ENCODE measurements around the gene PODXL2.
"Not testable (repeated sequence)": the region's sequence is repeated elsewhere in the genome, so short reads cannot be mapped to it uniquely, and the experiment has no call there.

PODXL2 gene

DNA sequence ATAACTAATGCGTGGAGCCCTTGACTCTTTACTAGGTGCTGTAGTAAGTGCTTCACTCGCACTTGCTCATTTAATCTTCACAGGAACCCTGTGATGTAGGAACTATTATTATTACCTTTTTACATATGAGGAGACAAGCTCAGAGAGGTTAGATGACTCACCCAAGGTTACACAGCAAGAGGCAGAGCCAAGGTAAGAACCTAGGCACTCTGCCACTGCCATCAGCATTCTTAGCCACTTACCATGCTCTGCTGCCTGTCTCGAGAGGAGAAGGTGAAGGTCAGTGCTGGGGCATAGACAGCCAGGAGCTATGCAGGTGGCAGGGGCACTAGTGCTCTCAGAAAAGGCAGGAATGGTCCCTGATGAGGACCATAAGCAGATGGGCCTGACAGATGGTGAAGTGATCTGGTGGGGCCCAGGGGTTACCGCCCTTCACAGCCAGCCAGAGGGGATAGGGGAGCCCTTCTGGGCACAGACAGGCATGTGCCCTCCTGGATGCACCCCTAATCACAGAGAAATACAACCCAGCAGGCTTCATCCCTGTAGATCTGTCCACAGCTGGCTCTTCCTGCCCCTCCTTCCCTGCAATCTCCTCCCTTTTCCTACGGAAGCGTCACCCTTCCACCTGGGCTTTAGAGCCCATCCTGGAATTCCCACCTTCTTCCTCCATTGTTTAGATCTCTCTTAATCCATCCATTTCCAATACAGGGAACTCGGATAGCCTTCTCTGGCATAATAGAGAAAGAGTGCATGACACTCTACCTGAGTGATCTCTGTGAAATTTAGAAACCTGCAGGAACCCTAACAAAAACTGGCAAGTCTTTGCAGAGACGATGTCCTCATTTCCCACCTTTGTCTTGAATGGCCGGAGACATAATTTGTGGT lies 70.7 kb downstream of the PODXL2 start:
- Histone ChIP-seq H3K4me1 (ENCODE audit: control insufficient read depth, low read depth, low read length) (no peaks in the 10 kb centered on the region), H3K23ac (ENCODE audit: low read length) (no peak overlapping the region), H3K79me2 (ENCODE audit: control insufficient read depth, insufficient read depth, low read length) (no peaks in the 10 kb centered on the region), H2BK120ac (ENCODE audit: low read depth, low read length) (no peak overlapping the region), H2AK5ac (ENCODE audit: low read length) (no peak overlapping the region), H4K8ac (ENCODE audit: low read depth, low read length) (no peak overlapping the region), H3K18ac (ENCODE audit: low read length) (no peak overlapping the region), H3K36me3 (ENCODE audit: control insufficient read depth, insufficient read depth, low read length) (no peaks in the 10 kb centered on the region), H3K4ac (ENCODE audit: low read depth, low read length) (no peak overlapping the region), H3K56ac (ENCODE audit: low read length) (no peak overlapping the region), H3K4me2 (ENCODE audit: low read length) (no peak overlapping the region), H3K9ac (ENCODE audit: low read length) (no peak overlapping the region), H2BK15ac (replicated peaks; ENCODE audit: low read depth) (no peak overlapping the region), H3K27ac (ENCODE audit: low read depth, low read length) (no peak overlapping the region), H3K27me3 (ENCODE audit: insufficient read depth, low read length, poor library complexity) (no peaks in the 10 kb centered on the region), H3K79me1 (ENCODE audit: low read length) (no peaks in the 10 kb centered on the region), H4K5ac (ENCODE audit: low read length) (no peak overlapping the region), H2BK5ac (ENCODE audit: low read length) (no peak overlapping the region), H3K4me3 (ENCODE audit: low read length) (no peak overlapping the region)
- DNase-seq = no peak
- no CpG with 5 or more reads among the region's 9 CpGs for WGBS (ENCODE audit: extremely low coverage, insufficient coverage, low lambda C conversion rate)

DNA sequence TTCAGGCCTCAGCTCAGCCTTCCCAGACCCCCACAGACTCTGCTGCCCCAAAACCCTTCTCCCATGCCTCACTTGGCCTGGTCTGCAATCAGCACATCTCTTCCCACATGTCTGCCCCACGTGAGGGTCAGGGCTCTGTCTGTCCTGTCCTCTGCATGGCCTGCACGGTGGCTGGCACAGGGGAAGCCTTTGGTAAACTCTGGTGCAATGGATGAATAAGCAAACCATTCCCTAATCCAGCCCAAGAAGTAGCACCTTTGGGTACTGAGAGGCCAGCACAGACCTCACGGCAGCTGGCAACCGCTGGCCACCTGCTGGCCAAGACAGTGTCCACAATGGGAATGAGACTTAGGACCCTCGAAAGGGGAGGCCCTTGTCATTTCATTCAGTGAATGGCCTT lies 71.4 kb downstream of the PODXL2 start:
- no peak overlapping the region for H2BK120ac ChIP-seq (ENCODE audit: low read depth, low read length)
- no peak overlapping the region for H4K5ac ChIP-seq (ENCODE audit: low read length)
- H2BK5ac ChIP-seq (ENCODE audit: low read length) = no peak overlapping the region
- no peak overlapping the region for H2BK15ac ChIP-seq (replicated peaks; ENCODE audit: low read depth)
- no peak overlapping the region for H3K23ac ChIP-seq (ENCODE audit: low read length)
- H2AK5ac ChIP-seq (ENCODE audit: low read length) = no peak overlapping the region
- WGBS (ENCODE audit: extremely low coverage, insufficient coverage, low lambda C conversion rate) = no CpG with 5 or more reads among the region's 5 CpGs
- no peak overlapping the region for H3K9ac ChIP-seq (ENCODE audit: low read length)
- no peaks in the 10 kb centered on the region for H3K4me1 ChIP-seq (ENCODE audit: control insufficient read depth, low read depth, low read length)
- no peak overlapping the region for H3K4ac ChIP-seq (ENCODE audit: low read depth, low read length)
- H3K79me2 ChIP-seq (ENCODE audit: control insufficient read depth, insufficient read depth, low read length) = no peaks in the 10 kb centered on the region
- H3K4me2 ChIP-seq (ENCODE audit: low read length) = no peak overlapping the region
- DNase-seq = no peak
- H3K27ac ChIP-seq (ENCODE audit: low read depth, low read length) = no peak overlapping the region
- no peak overlapping the region for H3K18ac ChIP-seq (ENCODE audit: low read length)
- H4K8ac ChIP-seq (ENCODE audit: low read depth, low read length) = no peak overlapping the region
- no peaks in the 10 kb centered on the region for H3K27me3 ChIP-seq (ENCODE audit: insufficient read depth, low read length, poor library complexity)
- H3K56ac ChIP-seq (ENCODE audit: low read length) = no peak overlapping the region
- H3K4me3 ChIP-seq (ENCODE audit: low read length) = no peak overlapping the region
- no peaks in the 10 kb centered on the region for H3K79me1 ChIP-seq (ENCODE audit: low read length)
- H3K36me3 ChIP-seq (ENCODE audit: control insufficient read depth, insufficient read depth, low read length) = no peaks in the 10 kb centered on the region

DNA sequence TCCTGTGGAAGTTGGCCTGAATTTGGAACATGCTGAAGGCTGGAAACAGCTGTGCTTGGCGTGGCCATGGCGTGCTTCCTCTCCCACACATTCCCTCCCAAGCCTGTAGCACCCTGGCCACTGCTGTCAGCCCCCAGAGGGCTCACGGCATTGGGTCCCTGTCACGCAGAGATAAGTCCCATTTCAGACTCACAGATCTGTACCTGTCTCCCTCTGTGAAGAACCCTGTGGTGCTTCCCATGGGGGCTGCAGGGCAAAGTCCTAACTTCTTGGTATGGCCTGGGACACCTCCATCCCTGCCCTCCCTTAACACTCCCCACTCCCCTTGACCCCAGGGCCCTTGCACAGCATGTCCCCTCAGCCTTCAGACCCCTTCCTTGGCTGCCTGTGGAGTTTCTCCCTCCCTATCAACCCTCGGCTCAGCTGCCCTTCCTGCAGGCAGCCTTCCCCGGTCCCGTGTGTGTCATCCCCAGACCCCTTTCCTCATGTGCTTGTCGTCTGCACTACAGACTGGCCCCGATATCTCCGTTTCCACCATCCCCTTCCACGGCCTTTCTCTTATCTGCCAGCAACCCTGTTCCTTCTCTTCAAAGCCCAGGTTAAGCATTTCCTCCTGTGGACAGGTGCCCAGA lies 72.4 kb downstream of the PODXL2 start:
- Histone ChIP-seq H3K56ac (ENCODE audit: low read length) (no peak overlapping the region), H2AK5ac (ENCODE audit: low read length) (no peak overlapping the region), H3K27ac (ENCODE audit: low read depth, low read length) (no peak overlapping the region), H3K18ac (ENCODE audit: low read length) (no peak overlapping the region), H2BK15ac (replicated peaks; ENCODE audit: low read depth) (no peak overlapping the region), H3K4ac (ENCODE audit: low read depth, low read length) (no peak overlapping the region), H3K4me2 (ENCODE audit: low read length) (no peak overlapping the region), H3K4me1 (ENCODE audit: control insufficient read depth, low read depth, low read length) (no peaks in the 10 kb centered on the region), H3K79me1 (ENCODE audit: low read length) (no peaks in the 10 kb centered on the region), H4K5ac (ENCODE audit: low read length) (no peak overlapping the region), H4K8ac (ENCODE audit: low read depth, low read length) (no peak overlapping the region), H3K36me3 (ENCODE audit: control insufficient read depth, insufficient read depth, low read length) (no peaks in the 10 kb centered on the region), H3K4me3 (ENCODE audit: low read length) (no peak overlapping the region), H2BK120ac (ENCODE audit: low read depth, low read length) (no peak overlapping the region), H3K23ac (ENCODE audit: low read length) (no peak overlapping the region), H3K9ac (ENCODE audit: low read length) (no peak overlapping the region), H3K79me2 (ENCODE audit: control insufficient read depth, insufficient read depth, low read length) (no peaks in the 10 kb centered on the region), H3K27me3 (ENCODE audit: insufficient read depth, low read length, poor library complexity) (no peaks in the 10 kb centered on the region), H2BK5ac (ENCODE audit: low read length) (no peak overlapping the region)
- DNase-seq = no peak
- no CpG with 5 or more reads among the region's 11 CpGs for WGBS (ENCODE audit: extremely low coverage, insufficient coverage, low lambda C conversion rate)

DNA sequence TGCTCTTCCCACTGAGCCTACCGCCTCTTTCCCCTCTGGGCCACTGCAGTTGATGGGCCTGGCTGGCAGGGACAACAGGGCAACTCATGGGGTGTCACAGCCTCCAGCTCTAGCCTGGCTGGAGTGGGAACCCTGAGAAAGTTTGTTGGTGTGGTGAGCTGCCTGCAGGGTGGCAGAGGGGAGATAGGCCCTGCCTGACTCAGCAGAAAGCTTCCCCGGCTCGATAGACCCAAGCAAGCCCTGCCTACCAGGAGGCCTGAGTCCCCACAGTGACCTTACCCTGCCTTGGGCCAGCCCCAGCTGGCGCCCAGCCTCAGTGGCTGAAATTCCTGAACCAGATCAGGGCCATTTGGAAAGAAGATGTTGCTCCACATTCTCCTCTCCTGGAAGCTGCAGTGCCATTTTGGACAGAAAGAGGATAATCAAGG lies 73.2 kb downstream of the PODXL2 start:
- Histone ChIP-seq H3K4ac (ENCODE audit: low read depth, low read length) (no peak overlapping the region), H3K9ac (ENCODE audit: low read length) (no peak overlapping the region), H3K79me1 (ENCODE audit: low read length) (no peaks in the 10 kb centered on the region), H2BK120ac (ENCODE audit: low read depth, low read length) (no peak overlapping the region), H4K8ac (ENCODE audit: low read depth, low read length) (no peak overlapping the region), H3K27me3 (ENCODE audit: insufficient read depth, low read length, poor library complexity) (no peaks in the 10 kb centered on the region), H4K5ac (ENCODE audit: low read length) (no peak overlapping the region), H3K79me2 (ENCODE audit: control insufficient read depth, insufficient read depth, low read length) (no peaks in the 10 kb centered on the region), H3K4me2 (ENCODE audit: low read length) (no peak overlapping the region), H2BK15ac (replicated peaks; ENCODE audit: low read depth) (no peak overlapping the region), H3K4me1 (ENCODE audit: control insufficient read depth, low read depth, low read length) (no peaks in the 10 kb centered on the region), H3K4me3 (ENCODE audit: low read length) (no peak overlapping the region), H3K56ac (ENCODE audit: low read length) (no peak overlapping the region), H3K18ac (ENCODE audit: low read length) (no peak overlapping the region), H3K36me3 (ENCODE audit: control insufficient read depth, insufficient read depth, low read length) (no peaks in the 10 kb centered on the region), H3K27ac (ENCODE audit: low read depth, low read length) (no peak overlapping the region), H2AK5ac (ENCODE audit: low read length) (no peak overlapping the region), H2BK5ac (ENCODE audit: low read length) (no peak overlapping the region), H3K23ac (ENCODE audit: low read length) (no peak overlapping the region)
- DNase-seq = no peak
- WGBS (ENCODE audit: extremely low coverage, insufficient coverage, low lambda C conversion rate) = no CpG with 5 or more reads among the region's 4 CpGs

DNA sequence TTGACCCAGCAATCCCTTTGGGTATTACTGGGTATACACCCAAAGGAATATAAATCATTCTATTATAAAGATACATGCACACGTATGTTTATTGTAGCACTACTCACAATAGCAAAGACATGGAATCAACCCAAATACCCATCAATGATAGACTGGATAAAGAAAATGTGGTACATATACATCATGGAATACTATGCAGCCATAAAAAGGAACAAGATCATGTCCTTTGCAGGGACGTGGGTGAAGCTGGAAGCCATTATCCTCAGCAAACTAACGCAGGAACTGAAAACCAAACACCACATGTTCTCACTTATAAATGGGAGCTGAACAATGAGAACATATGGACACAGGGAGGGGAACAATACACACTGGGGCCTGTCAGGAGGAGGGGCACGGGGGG lies 75.9 kb downstream of the PODXL2 start:
- not testable (repeated sequence) for H3K79me2 ChIP-seq (ENCODE audit: control insufficient read depth, insufficient read depth, low read length); H3K4me2 ChIP-seq (ENCODE audit: low read length); H3K18ac ChIP-seq (ENCODE audit: low read length); H2BK15ac ChIP-seq (replicated peaks; ENCODE audit: low read depth); H2AK5ac ChIP-seq (ENCODE audit: low read length); H3K4me3 ChIP-seq (ENCODE audit: low read length); H2BK120ac ChIP-seq (ENCODE audit: low read depth, low read length); H3K27me3 ChIP-seq (ENCODE audit: insufficient read depth, low read length, poor library complexity); H3K56ac ChIP-seq (ENCODE audit: low read length); H3K79me1 ChIP-seq (ENCODE audit: low read length); DNase-seq; H3K27ac ChIP-seq (ENCODE audit: low read depth, low read length); H3K23ac ChIP-seq (ENCODE audit: low read length); H3K4me1 ChIP-seq (ENCODE audit: control insufficient read depth, low read depth, low read length); H3K9ac ChIP-seq (ENCODE audit: low read length); H2BK5ac ChIP-seq (ENCODE audit: low read length); H4K5ac ChIP-seq (ENCODE audit: low read length); H4K8ac ChIP-seq (ENCODE audit: low read depth, low read length); H3K36me3 ChIP-seq (ENCODE audit: control insufficient read depth, insufficient read depth, low read length); H3K4ac ChIP-seq (ENCODE audit: low read depth, low read length)
- WGBS (ENCODE audit: extremely low coverage, insufficient coverage, low lambda C conversion rate) = no CpG with 5 or more reads among the region's 4 CpGs

Data from mesendoderm (in vitro differentiated cells).